D721Med (cell line): ENCODE data around the gene LTF.

Experiments used
- DNase-seq: peaks from one replicate; pipeline ENCODE4 v3.0.0; 2011; ENCODE audit warnings: low spot score; ENCODE audit not compliant: insufficient read length
- FAIRE-seq: peaks from 2 replicates; lab custom pipeline; 2011; peaks lifted over from hg19 to GRCh38; lab: Jason Lieb, UNC
- TF ChIP-seq, protein P1 (sequence below): IDR thresholded peaks from 2 replicates; pipeline ENCODE4 v1.5.1; 2012; ENCODE audit warnings: mild to moderate bottlenecking, control low read depth; ENCODE audit not compliant: insufficient read depth; ENCODE audit errors: missing control alignments

LTF gene

DNA sequence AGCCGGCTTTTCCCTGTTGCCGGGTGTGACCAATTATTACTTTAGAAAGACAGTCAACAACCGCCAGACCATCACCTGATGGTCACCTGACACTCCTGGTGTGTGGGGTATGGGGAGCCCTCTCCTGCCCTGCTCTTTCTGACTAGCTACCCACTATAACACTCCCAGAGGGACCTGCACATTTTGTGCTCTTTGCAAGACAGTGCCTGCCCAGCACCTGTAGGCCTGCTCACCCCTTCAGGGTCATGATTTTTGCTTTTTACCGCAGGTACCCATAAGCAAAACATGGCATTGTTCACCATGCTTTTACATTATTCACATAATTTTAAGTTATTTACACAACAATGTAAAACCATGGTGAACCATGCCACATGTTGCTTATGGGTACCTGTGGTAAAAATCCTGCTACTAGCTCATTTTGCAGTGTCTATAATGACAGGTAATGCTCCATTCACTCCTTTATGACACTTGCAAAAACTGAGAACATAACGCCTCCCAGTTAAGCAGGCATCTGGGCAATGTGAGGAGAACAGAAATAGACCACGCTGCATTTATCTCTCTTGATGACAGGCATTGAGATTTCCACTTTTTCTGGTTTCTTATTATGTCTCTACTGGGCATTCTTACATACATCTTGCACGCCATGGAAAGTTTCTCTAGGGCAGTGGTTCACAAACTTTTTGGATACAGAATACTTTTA lies 47.7 kb downstream of the LTF start:
- DNase-seq = no peak

DNA sequence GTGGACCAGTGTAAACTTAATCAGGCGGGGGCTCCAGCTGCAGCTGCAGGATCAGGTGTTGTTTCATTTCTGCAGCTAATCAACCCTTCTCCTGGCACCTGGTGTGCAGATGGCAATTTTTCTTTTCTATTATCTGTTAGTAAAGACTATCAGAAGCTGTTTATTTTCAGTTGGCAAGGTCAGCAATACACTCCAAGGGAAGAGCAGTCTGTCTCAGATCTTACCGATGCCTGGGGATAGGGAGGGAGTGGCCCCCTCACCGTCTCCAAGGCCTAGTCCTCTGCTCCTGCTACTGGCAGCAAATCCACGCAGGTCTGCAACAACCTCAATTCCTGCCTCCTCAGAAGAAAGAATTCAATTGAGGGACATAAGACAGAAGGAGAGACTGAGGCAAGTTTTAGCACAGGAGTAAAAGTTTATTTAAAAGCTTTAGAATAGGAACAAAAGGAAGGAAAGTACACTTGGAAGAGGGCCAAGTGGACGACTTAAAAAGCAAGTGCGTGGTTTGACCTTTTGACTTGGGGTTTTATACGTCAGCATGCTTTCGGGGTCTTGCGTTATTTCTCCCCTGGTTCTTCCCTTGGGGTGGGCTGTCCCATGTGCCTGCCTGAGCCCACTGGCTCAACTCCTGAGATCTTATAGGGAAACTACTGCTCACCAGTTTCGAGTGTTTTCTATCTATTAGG lies 48.4 kb downstream of the LTF start:
- TF ChIP-seq, protein P1, sequence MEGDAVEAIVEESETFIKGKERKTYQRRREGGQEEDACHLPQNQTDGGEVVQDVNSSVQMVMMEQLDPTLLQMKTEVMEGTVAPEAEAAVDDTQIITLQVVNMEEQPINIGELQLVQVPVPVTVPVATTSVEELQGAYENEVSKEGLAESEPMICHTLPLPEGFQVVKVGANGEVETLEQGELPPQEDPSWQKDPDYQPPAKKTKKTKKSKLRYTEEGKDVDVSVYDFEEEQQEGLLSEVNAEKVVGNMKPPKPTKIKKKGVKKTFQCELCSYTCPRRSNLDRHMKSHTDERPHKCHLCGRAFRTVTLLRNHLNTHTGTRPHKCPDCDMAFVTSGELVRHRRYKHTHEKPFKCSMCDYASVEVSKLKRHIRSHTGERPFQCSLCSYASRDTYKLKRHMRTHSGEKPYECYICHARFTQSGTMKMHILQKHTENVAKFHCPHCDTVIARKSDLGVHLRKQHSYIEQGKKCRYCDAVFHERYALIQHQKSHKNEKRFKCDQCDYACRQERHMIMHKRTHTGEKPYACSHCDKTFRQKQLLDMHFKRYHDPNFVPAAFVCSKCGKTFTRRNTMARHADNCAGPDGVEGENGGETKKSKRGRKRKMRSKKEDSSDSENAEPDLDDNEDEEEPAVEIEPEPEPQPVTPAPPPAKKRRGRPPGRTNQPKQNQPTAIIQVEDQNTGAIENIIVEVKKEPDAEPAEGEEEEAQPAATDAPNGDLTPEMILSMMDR = no peak
- no peak for FAIRE-seq
- DNase-seq = no peak

More for the DNA sequence above, 47.7 kb downstream of the LTF start:
- no peak for FAIRE-seq
- TF ChIP-seq, protein P1 = no peak

DNA sequence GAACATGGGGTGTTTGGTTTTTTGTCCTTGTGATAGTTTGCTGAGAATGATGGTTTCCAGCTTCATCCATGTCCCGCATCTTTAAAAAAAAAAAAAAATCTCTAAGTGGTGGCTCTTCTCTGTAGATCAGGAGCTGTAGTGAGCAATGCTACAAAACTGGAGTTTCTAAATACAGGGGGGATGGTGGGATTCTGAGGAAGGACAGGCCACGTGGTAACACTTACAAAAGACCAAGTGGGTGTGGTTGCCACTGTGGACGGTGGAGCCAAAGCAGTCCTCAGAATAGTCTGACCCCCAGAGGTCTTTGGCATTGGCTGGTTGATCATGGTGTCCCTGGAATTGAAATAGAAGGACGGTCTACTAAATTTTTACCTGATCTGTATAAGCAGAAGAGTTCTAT lies 50.0 kb downstream of the LTF start:
- DNase-seq (no peak), FAIRE-seq (no peak)
- TF ChIP-seq, protein P1 = no peak

DNA sequence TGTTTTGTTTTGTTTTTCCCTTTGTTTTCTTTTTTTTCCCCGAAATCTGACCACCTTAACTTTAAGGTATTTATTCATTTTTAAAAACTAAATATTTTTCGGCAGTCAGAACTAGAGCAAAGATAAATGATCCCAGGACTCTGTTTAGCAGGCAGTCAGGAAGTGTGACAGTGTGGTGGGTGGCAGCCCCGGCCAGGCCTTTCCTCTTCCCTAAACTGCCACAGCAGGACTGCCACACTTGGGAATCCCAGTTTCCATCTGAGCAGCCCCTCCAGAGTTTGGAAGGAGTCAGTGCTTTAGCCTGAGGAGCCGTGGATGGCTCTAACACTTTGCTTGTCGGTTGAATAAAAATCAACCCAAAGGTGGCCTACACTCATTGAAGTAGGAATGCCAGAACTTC lies 50.8 kb downstream of the LTF start:
- TF ChIP-seq, protein P1 = no peak
- DNase-seq (no peak), FAIRE-seq (no peak)

DNA sequence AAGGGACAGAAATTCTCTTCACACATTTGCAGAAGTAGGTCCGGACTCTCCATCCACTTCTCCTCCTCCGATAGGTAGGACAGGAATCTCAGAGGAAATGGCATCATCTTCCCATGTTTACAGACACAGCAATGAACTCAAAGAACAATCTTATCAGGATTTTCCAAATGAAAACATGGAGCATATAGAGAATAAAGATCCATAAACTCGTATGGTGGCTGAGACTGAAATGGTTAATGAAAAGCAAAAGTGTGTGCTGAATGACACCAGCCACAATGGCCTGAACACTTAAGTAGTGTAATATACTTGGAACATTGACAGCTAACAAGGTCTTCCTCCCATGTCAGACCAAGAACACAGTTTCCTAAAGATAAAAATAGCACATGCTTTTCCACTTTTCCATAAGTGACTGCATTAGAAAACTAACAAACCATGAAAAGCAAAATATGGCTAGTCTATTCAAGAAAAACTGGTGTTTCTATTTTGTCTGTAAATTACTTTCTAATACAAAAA lies 51.9 kb downstream of the LTF start:
- no peak for DNase-seq
- TF ChIP-seq, protein P1 = no peak
- FAIRE-seq = no peak

DNA sequence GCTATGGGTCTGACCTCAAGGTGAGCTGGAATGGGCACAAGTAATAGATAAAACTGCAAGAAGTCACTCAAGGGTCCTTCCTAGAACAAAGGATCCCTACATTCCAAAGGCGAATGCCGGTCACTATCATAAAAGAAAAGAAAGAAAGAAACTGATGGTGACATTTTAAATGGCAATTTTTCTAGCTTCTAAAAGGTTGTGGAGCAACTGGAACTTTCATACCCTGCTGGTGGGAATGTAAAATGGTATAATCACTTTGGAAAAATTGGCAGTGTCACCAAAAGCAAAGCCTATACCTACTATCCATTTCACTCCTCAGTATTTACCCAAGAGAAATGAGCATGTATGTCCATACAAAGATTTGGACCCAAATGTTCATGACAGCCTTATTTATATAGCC lies 53.4 kb downstream of the LTF start:
- no peak for FAIRE-seq
- TF ChIP-seq, protein P1 = no peak
- DNase-seq = no peak

DNA sequence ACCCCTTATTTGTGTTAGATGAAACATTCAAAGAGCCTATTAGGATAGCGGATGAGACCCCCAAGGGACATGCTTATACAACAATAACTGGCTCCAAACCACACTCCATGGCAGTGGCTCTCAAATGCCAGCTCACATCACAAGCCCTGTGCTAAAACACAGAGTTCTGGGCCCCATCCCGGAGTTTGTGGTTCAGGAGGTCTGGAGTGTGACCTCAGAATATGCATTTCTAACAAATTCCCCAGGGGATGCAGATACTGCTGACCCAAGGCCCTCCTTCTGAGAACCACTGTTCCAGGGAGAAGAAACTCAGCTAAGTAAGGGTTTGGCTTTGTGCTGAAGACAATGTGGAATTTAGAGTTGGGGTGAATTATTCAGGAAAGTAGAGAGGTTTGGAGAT lies 54.0 kb downstream of the LTF start:
- TF ChIP-seq, protein P1 = no peak
- no peak for FAIRE-seq

More for the DNA sequence above, 54.0 kb downstream of the LTF start:
- DNase-seq = no peak
